T-helper 1 cell treated with Interleukin-12 subunit alpha and Interleukin-12 subunit beta and Interleukin-4 antibody, amounts not matched to agents 30 ng/mL and 1 ng/mL, for 36 hours (primary cell): ENCODE results near the gene BCKDHB. TPM values are rescaled to one million over a fixed set of nuclear protein-coding genes. Genes with fewer than 3 reads are reported as not detected.

Source experiments
- intact Hi-C: fragments of 100-400 bp; cut with micrococcal nuclease; formaldehyde crosslinking; loops from one replicate; pipeline ENCODE4 v1.15.1; 2024
- total RNA-seq: library from RNA; stranded (reverse); gene quantifications from 2 replicates; pipeline ENCODE4 v1.2.3, GENCODE V29; 2022

BCKDHB gene
- total RNA-seq, 1 donor from 2014 or later: 14.3 TPM

GRCh38 chr6:80366051-80366450, 259.6 kb downstream of the BCKDHB start:
- intact Hi-C loops: no loop called here

GRCh38 chr6:80366714-80367113, 260.2 kb downstream of the BCKDHB start:
- intact Hi-C loops: no loop called here

- intact Hi-C loops: no loop called here
These were observed 269.9 kb downstream of the BCKDHB start for GRCh38 chr6:80376411-80376810.

GRCh38 chr6:80380566-80380965, 274.1 kb downstream of the BCKDHB start:
- intact Hi-C loops: no loop called here

- intact Hi-C loops: no loop called here
These were observed 276.3 kb downstream of the BCKDHB start for GRCh38 chr6:80382811-80383210.

GRCh38 chr6:80388507-80388906, 282.0 kb downstream of the BCKDHB start:
- intact Hi-C loops: no loop called here

Other genes with a start within 250 kb of the BCKDHB start
- gene ELOVL4, start 159.1 kb upstream of the BCKDHB start, total RNA-seq: 2.1 and 2.3 TPM in 2 replicates
- 22.5 and 23.6 TPM in 2 replicates for gene TTK, start 102.0 kb upstream of the BCKDHB start, total RNA-seq